Pancreas (tissue), 10 donors: Measurements from ENCODE around the gene IL2RA. TPM values are rescaled to one million over a fixed set of nuclear protein-coding genes. Genes with fewer than 3 reads are reported as not detected.
A peak's percentile ranks its signal among the peaks of the same experiment; 100 is the strongest.

Source experiments
- ATAC-seq, 4 donors: fragments of 200-7000 bp; cut with Tn5 transposase; one replicate each; pipeline versions ENCODE4 v1.8.0 to v1.9.1; 2020; ENCODE audit warnings: mild to moderate bottlenecking in 4 of 4, moderate library complexity in 4 of 4
- DNase-seq, 6 donors: peaks; one replicate each; pipeline ENCODE4 v3.0.0-alpha.2; 2020
- FAIRE-seq: peaks from 2 replicates; lab custom pipeline; 2012; peaks lifted over from hg19 to GRCh38; lab: Jason Lieb, UNC
- H3K27ac ChIP-seq, 4 donors: fragments of 200-600 bp; sonication (generic); 1 replicate in 3 of 4; 2 replicates in 1 of 4; pipeline versions ENCODE4 v1.5.0 to v1.8.0; 2020
- H3K27me3 ChIP-seq, 4 donors: fragments of 200-600 bp; one replicate each; pipeline ENCODE4 v1.8.0; 2021
- H3K36me3 ChIP-seq, 3 donors: fragments of 200-600 bp; sonication (generic) in 1 of 3; one replicate each; pipeline versions ENCODE4 v1.5.0 to v1.8.0; 2020 to 2021
- H3K4me1 ChIP-seq, 3 donors: fragments of 200-600 bp; one replicate each; pipeline ENCODE4 v1.8.0; 2021
- H3K4me3 ChIP-seq, 4 donors: fragments of 200-600 bp; sonication (generic) in 2 of 4; one replicate each; pipeline versions ENCODE4 v1.5.0 to v1.8.0; 2020 to 2021
- H3K9me3 ChIP-seq, 4 donors: fragments of 200-600 bp; one replicate each; pipeline ENCODE4 v1.8.0; 2021
- WGBS, 2 donors: extraction: QIAGEN DNeasy Blood & Tissue Kit; methylation state at CpG; one replicate each; pipeline ENCODE4 v1.1.7; 2013; 5-methylcytosine and 5-hydroxymethylcytosine counted together
- intact Hi-C, 3 donors: fragments of 100-400 bp; cut with DNase I; formaldehyde crosslinking; loops; one replicate each; pipeline versions ENCODE4 v1.11.1 to v1.14.2; 2022
- polyA plus RNA-seq, 2 donors: library from polyadenylated mRNA; stranded (reverse); fragments of 200-250 nt; gene quantifications; one replicate each; pipeline ENCODE4 v1.2.3, GENCODE V29; 2013
- total RNA-seq, 6 donors: library from RNA; stranded (reverse); fragmentation: NEBNext Ultra II Directional in 4 of 6; extraction: Animal tissue kit (Norgen Biotek cat#: 25700) in 4 of 6; gene quantifications; one replicate each; pipeline versions ENCODE4 v1.2.1 to v1.2.4, GENCODE V29; 2021 to 2023
- TF ChIP-seq, protein P1 (sequence below), 4 donors: fragments of 200-600 bp; sonication (generic) in 3 of 4; IDR thresholded peaks; one replicate each; pipeline versions ENCODE4 v1.5.0 to v1.8.0; 2021; ENCODE audit warnings: antibody characterized with exemption in 4 of 4
- donor health status: healthy with polysubstance abuse.
- donor health status: DM: no; HTN: no; CAD: no; lungs with moderate emphysema.
- donor health status: DM: no; HTN: no; CAD: no.
- donor health status: control.
- donor health status: control.
- donor health status: Bipolar disorder and iron deficiency.
- donor health status: DM: yes; HTN: yes; CAD: no.
- donor health status: DM: no; HTN: no; CAD: no.
- donor health status: DM: no; HTN: no; CAD: no.
- donor health status: DM: yes; HTN: yes; CAD: no.

Gene IL2RA
- total and polyA plus RNA-seq, 8 donors, result 0.11 to 1.1 (median 0.26) TPM; not detected in 2

DNA sequence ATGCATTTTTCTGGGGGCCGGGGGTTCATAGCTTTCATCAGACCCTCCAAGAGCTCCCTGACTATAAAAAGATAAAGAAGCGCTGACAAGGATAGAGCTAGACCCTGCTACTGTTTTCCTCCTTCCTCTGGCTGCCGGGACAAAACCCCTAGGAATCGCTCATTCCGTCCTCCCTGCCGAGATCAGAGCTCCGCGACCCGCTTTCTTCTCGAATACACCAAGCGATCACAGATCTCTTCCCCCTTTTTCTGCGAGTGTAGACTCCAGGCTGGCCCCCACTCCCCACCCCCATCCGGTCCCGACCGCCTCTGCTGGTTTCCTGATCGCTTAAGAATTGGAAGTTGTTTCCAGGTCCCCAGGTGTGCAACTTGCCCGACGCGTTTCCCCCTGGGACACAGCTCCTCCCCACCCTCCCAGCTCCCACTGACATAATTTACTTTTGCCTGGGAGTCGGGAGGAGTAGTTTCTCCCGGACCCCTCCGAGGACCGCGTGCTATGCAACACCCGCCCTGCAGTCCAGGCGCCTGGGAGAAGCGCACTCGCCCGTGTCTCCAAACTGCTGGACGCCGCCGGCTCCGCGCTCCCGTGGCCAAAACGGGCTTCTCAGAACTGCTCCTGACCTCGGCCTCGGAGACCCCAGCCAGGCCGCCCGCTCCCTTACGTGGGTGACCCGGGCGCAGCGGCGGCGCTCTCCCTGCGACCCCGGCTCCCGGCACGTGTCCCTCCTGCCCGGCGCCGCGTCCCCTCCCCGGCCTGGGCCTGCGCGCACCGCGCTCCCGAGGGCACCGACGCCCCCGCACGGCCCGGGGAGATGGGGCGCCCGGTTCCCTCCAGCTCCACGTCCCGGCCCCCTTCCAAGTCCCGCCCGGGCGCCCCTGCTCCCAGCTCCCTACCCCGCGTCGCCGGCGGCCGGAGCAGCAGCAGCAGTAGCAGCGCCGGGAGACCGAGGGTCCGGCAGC lies 85.4 kb downstream of the IL2RA start:
- Histone ChIP-seq H3K27ac (peak overlapping the region; percentile 95 to 100 (median 98)), H3K4me3 (peak overlapping the region; percentile 86 to 96 (median 91)), H3K36me3 (no peaks in the 10 kb centered on the region), H3K27me3 (no peaks in the 10 kb centered on the region), H3K4me1 (peaks cover 11 to 32% (median 25%) of the 10 kb centered on the region in 3 donors), H3K9me3 (no peaks in the 10 kb centered on the region)
- ATAC-seq, result peak; percentile 58 to 66 (median 62)
- peak; percentile 55 to 87 (median 68) for DNase-seq
- no peak for FAIRE-seq
- intact Hi-C loops, result no loop called here
- whole genome bisulfite sequencing, 2 donors, result 1 to 2% methylated on average over 59 to 82 of the region's 82 CpGs
- TF ChIP-seq, protein P1, sequence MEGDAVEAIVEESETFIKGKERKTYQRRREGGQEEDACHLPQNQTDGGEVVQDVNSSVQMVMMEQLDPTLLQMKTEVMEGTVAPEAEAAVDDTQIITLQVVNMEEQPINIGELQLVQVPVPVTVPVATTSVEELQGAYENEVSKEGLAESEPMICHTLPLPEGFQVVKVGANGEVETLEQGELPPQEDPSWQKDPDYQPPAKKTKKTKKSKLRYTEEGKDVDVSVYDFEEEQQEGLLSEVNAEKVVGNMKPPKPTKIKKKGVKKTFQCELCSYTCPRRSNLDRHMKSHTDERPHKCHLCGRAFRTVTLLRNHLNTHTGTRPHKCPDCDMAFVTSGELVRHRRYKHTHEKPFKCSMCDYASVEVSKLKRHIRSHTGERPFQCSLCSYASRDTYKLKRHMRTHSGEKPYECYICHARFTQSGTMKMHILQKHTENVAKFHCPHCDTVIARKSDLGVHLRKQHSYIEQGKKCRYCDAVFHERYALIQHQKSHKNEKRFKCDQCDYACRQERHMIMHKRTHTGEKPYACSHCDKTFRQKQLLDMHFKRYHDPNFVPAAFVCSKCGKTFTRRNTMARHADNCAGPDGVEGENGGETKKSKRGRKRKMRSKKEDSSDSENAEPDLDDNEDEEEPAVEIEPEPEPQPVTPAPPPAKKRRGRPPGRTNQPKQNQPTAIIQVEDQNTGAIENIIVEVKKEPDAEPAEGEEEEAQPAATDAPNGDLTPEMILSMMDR (IDR thresholded peaks at IDR 0.05), result no peak

DNA sequence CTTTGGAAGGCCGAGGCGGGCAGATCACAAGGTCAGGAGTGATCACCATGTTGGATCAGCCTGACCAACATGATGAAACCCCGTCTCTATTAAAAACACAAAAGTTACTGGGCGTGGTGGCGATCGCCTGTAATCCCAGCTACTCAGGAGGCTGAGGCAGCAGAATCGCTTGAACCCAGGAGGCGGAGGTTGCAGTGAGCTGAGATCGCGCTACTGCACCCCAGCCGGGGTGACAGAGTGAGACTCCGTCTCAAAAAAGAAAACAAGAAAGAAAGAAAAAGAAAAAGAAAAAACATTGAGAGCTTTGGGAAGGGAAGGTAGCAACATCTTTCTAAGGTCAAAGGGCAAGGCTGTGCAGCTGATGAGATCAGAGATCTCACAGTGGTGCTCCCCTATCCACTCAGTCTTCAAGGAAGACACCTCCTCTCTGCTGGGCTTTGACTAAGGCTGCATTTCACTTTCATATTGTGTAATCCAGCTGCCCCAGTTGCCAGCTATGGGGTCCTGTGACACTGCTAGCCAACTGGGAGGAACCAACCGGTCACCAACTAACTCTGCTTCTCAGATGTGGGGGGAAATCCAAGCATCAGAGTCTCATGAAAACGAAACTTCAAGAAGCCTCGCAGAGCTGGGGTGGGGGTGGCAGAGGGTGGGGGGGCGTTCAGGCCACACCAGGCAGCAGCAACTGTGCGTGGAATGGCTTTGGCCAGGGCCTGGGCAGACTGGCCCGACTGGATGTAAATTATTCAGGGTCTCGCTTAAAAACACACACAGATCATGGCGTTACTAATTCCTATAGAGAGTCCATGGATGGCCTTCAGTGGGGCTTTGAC lies 86.3 kb downstream of the IL2RA start:
- WGBS, 2 donors, result 72 to 73% methylated on average over 20 of the region's 20 CpGs
- intact Hi-C loops, result no loop called here
- Histone ChIP-seq H3K27ac (peak overlapping the region; percentile 95 to 100 (median 98)), H3K9me3 (no peaks in the 10 kb centered on the region), H3K36me3 (no peaks in the 10 kb centered on the region), H3K4me3 (peak overlapping the region; percentile 86 to 96 (median 91)), H3K27me3 (no peaks in the 10 kb centered on the region), H3K4me1 (peaks cover 19 to 40% (median 33%) of the 10 kb centered on the region in 3 donors)
- ATAC-seq, result peak in 2 of 4 donors; percentile 9 to 31
- DNase-seq, result no peak
- TF ChIP-seq, protein P1 (IDR thresholded peaks at IDR 0.05), result no peak
- no peak for FAIRE-seq

DNA sequence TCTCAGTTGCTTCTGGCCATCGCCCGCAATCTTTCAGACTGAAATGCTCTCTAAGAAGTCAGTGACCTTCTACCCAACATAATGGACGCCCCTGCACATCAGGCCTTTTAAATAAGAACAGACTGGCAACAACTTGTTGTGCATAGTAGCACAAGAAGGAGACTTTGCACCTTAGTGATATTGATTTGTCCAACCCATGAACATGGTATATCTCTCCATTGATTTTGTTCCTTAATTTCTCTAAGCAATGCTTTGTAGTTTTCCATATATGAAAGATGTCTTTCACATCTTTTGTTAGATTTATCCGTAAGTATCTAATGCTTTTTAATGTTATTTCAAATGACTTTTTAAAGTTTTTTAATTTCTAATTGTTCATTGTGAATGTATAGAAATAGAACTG lies 89.1 kb downstream of the IL2RA start:
- Histone ChIP-seq H3K27ac (peak overlapping the region in 2 of 4 donors; percentile 89 to 92), H3K9me3 (no peaks in the 10 kb centered on the region), H3K4me3 (no peak overlapping the region), H3K27me3 (no peaks in the 10 kb centered on the region), H3K4me1 (peaks cover 23 to 51% (median 49%) of the 10 kb centered on the region in 3 donors), H3K36me3 (no peaks in the 10 kb centered on the region)
- intact Hi-C loops, result no loop called here
- DNase-seq, result no peak
- TF ChIP-seq, protein P1 (IDR thresholded peaks at IDR 0.05), result no peak
- ATAC-seq, result no peak
- WGBS, 2 donors, result 71 to 96% methylated on average over 4 of the region's 4 CpGs
- FAIRE-seq, result no peak

DNA sequence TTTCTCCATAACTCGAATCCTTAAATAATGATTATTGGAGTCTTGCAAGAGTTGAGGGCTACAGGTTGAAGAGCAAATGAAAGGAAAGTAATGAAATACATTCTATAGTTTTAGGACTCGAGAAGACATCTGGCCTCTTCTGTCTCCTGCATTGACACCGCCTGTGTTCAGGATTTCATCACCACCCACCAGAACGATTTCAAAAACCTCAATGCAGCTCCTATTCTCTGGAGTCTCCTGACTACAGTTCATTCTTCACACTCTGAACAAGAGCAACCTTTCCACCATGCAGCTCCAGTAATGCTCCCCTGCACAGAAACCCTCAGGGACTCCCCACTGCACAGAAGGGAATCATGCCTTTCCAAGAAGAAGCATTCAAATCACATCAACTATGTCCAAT lies 90.3 kb downstream of the IL2RA start:
- Histone ChIP-seq H3K4me1 (peaks cover 23 to 51% (median 49%) of the 10 kb centered on the region in 3 donors), H3K27ac (peak overlapping the region; percentile 59 to 92 (median 78)), H3K36me3 (no peaks in the 10 kb centered on the region), H3K27me3 (no peaks in the 10 kb centered on the region), H3K4me3 (no peak overlapping the region), H3K9me3 (no peaks in the 10 kb centered on the region)
- intact Hi-C loops, result no loop called here
- DNase-seq, result no peak
- FAIRE-seq, result no peak
- no peak for ATAC-seq
- TF ChIP-seq, protein P1 (IDR thresholded peaks at IDR 0.05), result no peak
- WGBS, 2 donors, result 68% methylated on average over 4 of the region's 4 CpGs
